Measurements from ENCODE around the gene TCIRG1. TPM values are rescaled to one million over a fixed set of nuclear protein-coding genes. Genes with fewer than 3 reads are reported as not detected.

The TCIRG1 gene
- total and polyA plus RNA-seq, 2 experiments from 2014 or later = 77.4 to 125 TPM

DNA sequence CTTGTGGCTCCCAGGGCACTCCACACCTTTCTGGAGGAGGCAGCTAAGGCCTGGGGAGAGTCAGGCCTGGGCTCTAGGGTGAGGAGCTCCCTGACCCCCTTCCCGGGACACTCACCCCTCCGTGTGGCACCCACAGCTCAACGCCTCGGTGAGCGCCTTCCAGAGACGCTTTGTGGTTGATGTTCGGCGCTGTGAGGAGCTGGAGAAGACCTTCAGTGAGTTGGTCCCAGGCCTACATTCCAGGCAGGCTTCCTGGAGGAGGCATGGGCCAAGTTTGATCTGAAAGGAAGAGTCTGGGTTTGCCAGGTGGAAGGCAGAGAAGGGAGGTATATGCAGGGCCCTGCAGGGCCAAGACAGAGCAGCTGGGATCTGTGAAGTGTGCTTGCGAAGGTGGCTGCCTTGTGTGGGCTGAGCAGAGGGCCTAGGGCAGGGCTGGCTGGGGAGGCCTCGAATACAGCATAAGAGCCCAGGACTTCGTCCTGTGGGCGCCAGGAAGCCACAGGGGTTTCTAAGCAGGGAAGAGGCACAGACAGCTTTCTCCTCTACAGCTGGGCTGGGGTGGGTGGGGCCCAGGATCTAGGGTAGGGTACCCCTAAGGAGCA, 2.9 kb downstream of the TCIRG1 start:
- Histone ChIP-seq H3K36me3 (replicated peaks; ENCODE audit: insufficient read depth, low read depth) (no peaks in the 10 kb centered on the region), H4K20me1 (ENCODE audit: insufficient read depth, poor library complexity, severe bottlenecking) (no peaks in the 10 kb centered on the region), H3K4me1 (ENCODE audit: insufficient read depth) (peaks cover 27% of the 10 kb centered on the region), H3K4me2 (no peak overlapping the region), H3K27ac (no peak overlapping the region), H2AFZ (no peak overlapping the region), H3K79me2 (peaks cover 7% of the 10 kb centered on the region), H3K4me3 (no peak overlapping the region), H3K27me3 (no peaks in the 10 kb centered on the region), H3K9me3 (ENCODE audit: low read depth) (no peaks in the 10 kb centered on the region), H3K9me2 (replicated peaks; ENCODE audit: insufficient read depth) (no peaks in the 10 kb centered on the region)
- WGBS (ENCODE audit: low lambda C conversion rate, missing lambda C conversion rate) = 90% methylated on average over 12 of the region's 12 CpGs
- DNase-seq (ENCODE audit: low spot score) = no peak
- TF ChIP-seq, protein P1, sequence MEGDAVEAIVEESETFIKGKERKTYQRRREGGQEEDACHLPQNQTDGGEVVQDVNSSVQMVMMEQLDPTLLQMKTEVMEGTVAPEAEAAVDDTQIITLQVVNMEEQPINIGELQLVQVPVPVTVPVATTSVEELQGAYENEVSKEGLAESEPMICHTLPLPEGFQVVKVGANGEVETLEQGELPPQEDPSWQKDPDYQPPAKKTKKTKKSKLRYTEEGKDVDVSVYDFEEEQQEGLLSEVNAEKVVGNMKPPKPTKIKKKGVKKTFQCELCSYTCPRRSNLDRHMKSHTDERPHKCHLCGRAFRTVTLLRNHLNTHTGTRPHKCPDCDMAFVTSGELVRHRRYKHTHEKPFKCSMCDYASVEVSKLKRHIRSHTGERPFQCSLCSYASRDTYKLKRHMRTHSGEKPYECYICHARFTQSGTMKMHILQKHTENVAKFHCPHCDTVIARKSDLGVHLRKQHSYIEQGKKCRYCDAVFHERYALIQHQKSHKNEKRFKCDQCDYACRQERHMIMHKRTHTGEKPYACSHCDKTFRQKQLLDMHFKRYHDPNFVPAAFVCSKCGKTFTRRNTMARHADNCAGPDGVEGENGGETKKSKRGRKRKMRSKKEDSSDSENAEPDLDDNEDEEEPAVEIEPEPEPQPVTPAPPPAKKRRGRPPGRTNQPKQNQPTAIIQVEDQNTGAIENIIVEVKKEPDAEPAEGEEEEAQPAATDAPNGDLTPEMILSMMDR (IDR thresholded peaks at IDR 0.05; ENCODE audit: poor library complexity) = no peak

DNA sequence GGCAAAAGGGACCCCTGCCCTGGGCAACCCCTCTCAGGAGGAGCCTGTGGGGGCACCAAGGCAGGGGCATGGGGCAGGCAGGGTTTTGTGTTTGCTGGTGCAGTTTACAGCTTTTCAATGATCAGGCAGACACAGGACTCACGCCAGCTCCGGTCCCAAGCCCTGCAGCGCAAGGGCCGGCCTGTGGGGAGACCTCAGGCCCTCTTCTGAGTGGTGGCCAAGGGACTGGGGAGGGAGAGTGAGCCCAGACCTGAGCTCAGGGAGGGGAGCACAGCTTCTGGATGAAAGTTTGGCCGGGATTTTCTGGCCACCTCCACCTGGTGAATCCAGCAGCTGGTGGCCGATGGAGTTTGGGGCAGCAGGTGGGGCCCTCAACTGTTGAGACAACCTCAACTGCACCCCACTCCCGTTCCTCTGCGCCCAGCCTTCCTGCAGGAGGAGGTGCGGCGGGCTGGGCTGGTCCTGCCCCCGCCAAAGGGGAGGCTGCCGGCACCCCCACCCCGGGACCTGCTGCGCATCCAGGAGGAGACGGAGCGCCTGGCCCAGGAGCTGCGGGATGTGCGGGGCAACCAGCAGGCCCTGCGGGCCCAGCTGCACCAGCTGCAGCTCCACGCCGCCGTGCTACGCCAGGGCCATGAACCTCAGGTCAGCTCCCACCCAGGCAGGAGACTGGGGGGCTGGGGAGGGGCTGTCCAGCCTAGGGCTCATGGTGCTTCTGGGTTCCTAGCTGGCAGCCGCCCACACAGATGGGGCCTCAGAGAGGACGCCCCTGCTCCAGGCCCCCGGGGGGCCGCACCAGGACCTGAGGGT, 3.6 kb downstream of the TCIRG1 start:
- Histone ChIP-seq H3K79me2 (peaks cover 7% of the 10 kb centered on the region), H3K9me3 (ENCODE audit: low read depth) (no peaks in the 10 kb centered on the region), H3K4me3 (no peak overlapping the region), H3K4me1 (ENCODE audit: insufficient read depth) (peaks cover 27% of the 10 kb centered on the region), H3K36me3 (replicated peaks; ENCODE audit: insufficient read depth, low read depth) (no peaks in the 10 kb centered on the region), H3K27ac (no peak overlapping the region), H3K9me2 (replicated peaks; ENCODE audit: insufficient read depth) (no peaks in the 10 kb centered on the region), H3K27me3 (no peaks in the 10 kb centered on the region), H2AFZ (no peak overlapping the region), H4K20me1 (ENCODE audit: insufficient read depth, poor library complexity, severe bottlenecking) (no peaks in the 10 kb centered on the region), H3K4me2 (no peak overlapping the region)
- 93% methylated on average over 23 of the region's 27 CpGs for WGBS (ENCODE audit: low lambda C conversion rate, missing lambda C conversion rate)
- DNase-seq (ENCODE audit: low spot score) = no peak
- TF ChIP-seq EZH2 (IDR thresholded peaks at IDR 0.05; ENCODE audit: borderline replicate concordance) (no peak), EZH2phosphoT487 (IDR thresholded peaks at IDR 0.05; ENCODE audit: low read depth, severe bottlenecking, unreplicated experiment) (no peak)
- TF ChIP-seq, protein P1 (IDR thresholded peaks at IDR 0.05; ENCODE audit: poor library complexity) = no peak

DNA sequence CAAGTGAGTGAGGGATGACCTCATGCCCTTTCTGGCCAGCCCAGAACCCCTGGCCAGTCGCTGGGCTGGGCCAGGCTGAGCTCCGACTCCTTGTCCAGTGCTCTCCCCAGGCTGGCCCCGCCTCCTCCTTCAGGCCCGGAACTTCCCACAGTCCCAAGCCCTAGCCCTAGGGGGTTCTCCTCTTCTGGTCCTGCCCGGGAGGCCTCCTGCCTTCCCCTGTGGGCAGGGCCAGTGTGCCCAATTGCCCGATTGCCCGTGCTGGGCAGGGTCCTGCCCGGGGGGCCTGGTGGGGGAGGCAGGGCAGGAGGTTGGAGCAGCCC, 4.2 kb downstream of the TCIRG1 start:
- WGBS (ENCODE audit: low lambda C conversion rate, missing lambda C conversion rate) = 87% methylated on average over 8 of the region's 8 CpGs
- Histone ChIP-seq H3K4me1 (ENCODE audit: insufficient read depth) (peaks cover 24% of the 10 kb centered on the region), H2AFZ (no peak overlapping the region), H3K9me2 (replicated peaks; ENCODE audit: insufficient read depth) (no peaks in the 10 kb centered on the region), H3K27ac (peak overlapping the region; percentile 57), H4K20me1 (ENCODE audit: insufficient read depth, poor library complexity, severe bottlenecking) (no peaks in the 10 kb centered on the region), H3K4me3 (no peak overlapping the region), H3K9me3 (ENCODE audit: low read depth) (no peaks in the 10 kb centered on the region), H3K4me2 (no peak overlapping the region), H3K36me3 (replicated peaks; ENCODE audit: insufficient read depth, low read depth) (no peaks in the 10 kb centered on the region), H3K79me2 (peaks cover 7% of the 10 kb centered on the region), H3K27me3 (no peaks in the 10 kb centered on the region)
- TF ChIP-seq EZH2 (IDR thresholded peaks at IDR 0.05; ENCODE audit: borderline replicate concordance) (no peak), EZH2phosphoT487 (IDR thresholded peaks at IDR 0.05; ENCODE audit: low read depth, severe bottlenecking, unreplicated experiment) (no peak)
- TF ChIP-seq, protein P1 (IDR thresholded peaks at IDR 0.05; ENCODE audit: poor library complexity) = no peak
- DNase-seq (ENCODE audit: low spot score) = no peak

Measured in hepatocyte (in vitro differentiated cells).